ENCODE data around the gene TMEM225B. TPM values are rescaled to one million over a fixed set of nuclear protein-coding genes. Genes with fewer than 3 reads are reported as not detected.
A peak's percentile ranks its signal among the peaks of the same experiment; 100 is the strongest.

Gene TMEM225B
- total RNA-seq, 4 donors from 2014 or later = 0.68 to 1.6 TPM; not detected in 2

GRCh38 chr7:99606531-99606930, 8.5 kb downstream of the TMEM225B start:
- DNase-seq = no peak
- Histone ChIP-seq H3K9me3 (no peaks in the 10 kb centered on the region), H3K27ac (no peak overlapping the region), H3K4me3 (no peak overlapping the region), H3K4me1 (no peaks in the 10 kb centered on the region), H3K27me3 (no peaks in the 10 kb centered on the region), H3K36me3 (no peaks in the 10 kb centered on the region)
- 65 to 78% methylated on average over 4 to 8 of the region's 8 CpGs for WGBS, 2 donors (ENCODE audit: low coverage in 1 of 2)
- intact Hi-C loops (cut with DNase I; ENCODE audit: low total_unique reads) = no loop called here
- in situ Hi-C loops (cut with MboI; ENCODE audit: low pct_ligation_motif_present in 1 of 4, low pct_unique_long_range_greater_than_20kb in 1 of 4, low sequenced_read_pairs in 3 of 4) = no loop called here
- TF ChIP-seq EP300 (IDR thresholded peaks at IDR 0.05; ENCODE audit: low read depth) (no peak), POLR2A (IDR thresholded peaks at IDR 0.05) (no peak), POLR2AphosphoS5 (IDR thresholded peaks at IDR 0.05) (no peak)
- TF ChIP-seq, protein P1, sequence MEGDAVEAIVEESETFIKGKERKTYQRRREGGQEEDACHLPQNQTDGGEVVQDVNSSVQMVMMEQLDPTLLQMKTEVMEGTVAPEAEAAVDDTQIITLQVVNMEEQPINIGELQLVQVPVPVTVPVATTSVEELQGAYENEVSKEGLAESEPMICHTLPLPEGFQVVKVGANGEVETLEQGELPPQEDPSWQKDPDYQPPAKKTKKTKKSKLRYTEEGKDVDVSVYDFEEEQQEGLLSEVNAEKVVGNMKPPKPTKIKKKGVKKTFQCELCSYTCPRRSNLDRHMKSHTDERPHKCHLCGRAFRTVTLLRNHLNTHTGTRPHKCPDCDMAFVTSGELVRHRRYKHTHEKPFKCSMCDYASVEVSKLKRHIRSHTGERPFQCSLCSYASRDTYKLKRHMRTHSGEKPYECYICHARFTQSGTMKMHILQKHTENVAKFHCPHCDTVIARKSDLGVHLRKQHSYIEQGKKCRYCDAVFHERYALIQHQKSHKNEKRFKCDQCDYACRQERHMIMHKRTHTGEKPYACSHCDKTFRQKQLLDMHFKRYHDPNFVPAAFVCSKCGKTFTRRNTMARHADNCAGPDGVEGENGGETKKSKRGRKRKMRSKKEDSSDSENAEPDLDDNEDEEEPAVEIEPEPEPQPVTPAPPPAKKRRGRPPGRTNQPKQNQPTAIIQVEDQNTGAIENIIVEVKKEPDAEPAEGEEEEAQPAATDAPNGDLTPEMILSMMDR (IDR thresholded peaks at IDR 0.05) = no peak

DNA sequence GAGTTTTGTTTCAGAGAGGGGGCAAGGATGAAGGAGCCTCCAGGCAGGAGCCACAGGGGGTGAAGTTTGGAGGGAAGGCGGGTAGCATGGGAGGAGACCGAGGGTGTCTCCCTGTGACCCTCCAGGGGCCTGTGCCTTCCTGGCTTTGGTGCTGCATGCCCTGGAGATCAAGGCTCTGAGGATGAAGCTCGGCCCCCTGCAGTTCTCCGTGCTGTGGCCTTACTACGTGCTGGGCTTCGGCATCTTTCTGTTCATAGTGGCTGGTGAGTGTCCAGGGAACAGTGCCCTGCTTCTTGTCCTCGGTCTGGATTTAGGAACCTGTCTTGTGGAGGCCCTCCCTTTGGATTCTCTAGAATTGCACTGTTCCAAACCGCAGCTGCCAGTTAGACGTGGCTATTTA, 9.5 kb downstream of the TMEM225B start:
- H3K27ac ChIP-seq = no peak overlapping the region
- DNase-seq = no peak
- TF ChIP-seq POLR2A (IDR thresholded peaks at IDR 0.05) (no peak), POLR2AphosphoS5 (IDR thresholded peaks at IDR 0.05) (no peak), EP300 (IDR thresholded peaks at IDR 0.05; ENCODE audit: low read depth) (no peak)
- TF ChIP-seq, protein P1 (IDR thresholded peaks at IDR 0.05) = no peak
- H3K4me3 ChIP-seq = no peak overlapping the region
- intact Hi-C loops (cut with DNase I; ENCODE audit: low total_unique reads) = no loop called here
- 85% methylated on average over 9 of the region's 9 CpGs; no CpG with 5 or more reads in 1 of the 2 donors for WGBS, 2 donors (ENCODE audit: low coverage in 1 of 2)
- no peaks in the 10 kb centered on the region for H3K27me3 ChIP-seq
- in situ Hi-C loops (cut with MboI; ENCODE audit: low pct_ligation_motif_present in 1 of 4, low pct_unique_long_range_greater_than_20kb in 1 of 4, low sequenced_read_pairs in 3 of 4) = no loop called here
- H3K36me3 ChIP-seq = no peaks in the 10 kb centered on the region
- no peaks in the 10 kb centered on the region for H3K9me3 ChIP-seq
- H3K4me1 ChIP-seq = no peaks in the 10 kb centered on the region

- TF ChIP-seq POLR2A (IDR thresholded peaks at IDR 0.05) (no peak), EP300 (IDR thresholded peaks at IDR 0.05; ENCODE audit: low read depth) (no peak), POLR2AphosphoS5 (IDR thresholded peaks at IDR 0.05) (no peak)
- TF ChIP-seq, protein P1 (IDR thresholded peaks at IDR 0.05) = no peak
- Histone ChIP-seq H3K9me3 (no peaks in the 10 kb centered on the region), H3K27me3 (no peaks in the 10 kb centered on the region), H3K36me3 (peaks cover 0 to 11% (median 4%) of the 10 kb centered on the region in 4 donors), H3K27ac (no peak overlapping the region), H3K4me3 (no peak overlapping the region), H3K4me1 (peaks cover 8 to 17% (median 9%) of the 10 kb centered on the region in 4 donors)
- in situ Hi-C loops (cut with MboI; ENCODE audit: low pct_ligation_motif_present in 1 of 4, low pct_unique_long_range_greater_than_20kb in 1 of 4, low sequenced_read_pairs in 3 of 4) = no loop called here
- 66 to 83% methylated on average over 2 to 3 of the region's 3 CpGs for WGBS, 2 donors (ENCODE audit: low coverage in 1 of 2)
- intact Hi-C loops (cut with DNase I; ENCODE audit: low total_unique reads) = no loop called here
- no peak for DNase-seq
Observed at GRCh38 chr7:99614495-99614894, 16.4 kb downstream of the TMEM225B start.

DNA sequence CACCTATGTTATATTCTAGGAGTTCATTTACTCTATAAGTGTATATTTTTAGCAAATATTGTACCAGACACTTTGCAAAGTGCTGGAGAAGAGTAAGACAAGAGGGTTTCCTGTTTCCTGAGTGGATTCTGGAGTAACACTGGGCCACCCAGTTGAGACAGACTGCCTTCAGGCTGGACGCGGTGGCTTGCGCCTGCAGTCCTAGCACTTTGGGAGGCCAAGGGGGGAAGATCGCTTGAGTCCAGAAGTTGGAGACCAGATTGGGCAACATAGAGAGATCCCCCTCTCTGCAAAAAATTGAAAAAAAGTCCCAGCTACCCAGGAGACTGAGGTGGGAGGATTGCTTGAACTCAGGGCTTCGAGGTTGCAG, 17.9 kb downstream of the TMEM225B start:
- no peak for TF ChIP-seq EP300 (IDR thresholded peaks at IDR 0.05; ENCODE audit: low read depth)
- TF ChIP-seq POLR2A (IDR thresholded peaks at IDR 0.05) = no peak
- TF ChIP-seq, protein P1 (IDR thresholded peaks at IDR 0.05) = no peak
- TF ChIP-seq POLR2AphosphoS5 (IDR thresholded peaks at IDR 0.05) = no peak
- in situ Hi-C loops (cut with MboI; ENCODE audit: low pct_ligation_motif_present in 1 of 4, low pct_unique_long_range_greater_than_20kb in 1 of 4, low sequenced_read_pairs in 3 of 4) = no loop called here
- peak overlapping the region in 3 of 4 donors; percentile 68 to 83 (median 82) for H3K4me3 ChIP-seq
- H3K27me3 ChIP-seq = no peaks in the 10 kb centered on the region
- peaks cover 8 to 17% (median 9%) of the 10 kb centered on the region in 4 donors for H3K4me1 ChIP-seq
- peaks cover 0 to 26% (median 11%) of the 10 kb centered on the region in 4 donors for H3K36me3 ChIP-seq
- WGBS, 2 donors (ENCODE audit: low coverage in 1 of 2) = 91 to 94% methylated on average over 5 of the region's 5 CpGs
- H3K9me3 ChIP-seq = no peaks in the 10 kb centered on the region
- H3K27ac ChIP-seq = peak overlapping the region; percentile 86 to 92 (median 89)
- intact Hi-C loops (cut with DNase I; ENCODE audit: low total_unique reads) = no loop called here
- DNase-seq = no peak

Data from transverse colon (tissue), 4 donors.